Heart left ventricle (tissue), 13 donors: ENCODE measurements around the gene HLA-DPB1.

Experiments used
- CTCF ChIP-seq, 12 donors: fragments of 200-600 bp; sonication (generic) in 4 of 12; IDR thresholded peaks; one replicate each; pipeline versions ENCODE4 v1.5.0 to v1.8.0; 2018 to 2022; ENCODE audit warnings: antibody characterized with exemption in 12 of 12, mild to moderate bottlenecking in 5 of 12
- POLR2A ChIP-seq, 2 donors: fragments of 450-650 bp; IDR thresholded peaks; one replicate each; pipeline ENCODE4 v1.6.1; 2017; ENCODE audit warnings: antibody characterized with exemption in 2 of 2, mild to moderate bottlenecking in 2 of 2, moderate library complexity in 2 of 2
- donor health status: ischemic (EF 13 %, LVEDD 7.1; RV severe dilation, severe dysfunction).
- donor health status: DM: no; HTN: yes; CAD: no.
- donor health status: DM: no; HTN: no; CAD: no.
- donor health status: ischemic (EF 25% LVEDD 6.9; RV normal size, moderate dysfunction).
- donor health status: ischemic (EF 25% LVEDD 5.7; RV mildly dilated, moderate dysfunction).
- donor health status: ischemic (EF 35%, LVEDD 5.7; RV mildly dilated, moderate dysfunction).
- donor health status: nonischemic (EF 11% LVEDD 7.7; RV severe dilation, severe dysfunction).
- donor health status: DM: yes; HTN: yes; CAD: no.
- donor health status: PGD.
- donor health status: ischemic (EF 29% LVEDD 5.4; RV normal size, mild dysfunction).
- donor health status: nonischemic (EF 23%, LVEDD 6.1; RV moderate dilation, normal function).

GRCh38 chr6:33112148-33112547 is 36.4 kb downstream of the HLA-DPB1 start:
- TF ChIP-seq POLR2A (IDR thresholded peaks at IDR 0.05) (no peak), CTCF (IDR thresholded peaks at IDR 0.05) (no peak)
